Cardiac muscle cell (in vitro differentiated cells and primary cell): ENCODE results near the gene BCKDK. TPM values are rescaled to one million over a fixed set of nuclear protein-coding genes. Genes with fewer than 3 reads are reported as not detected.
"Not testable (repeated sequence)": the region's sequence is repeated elsewhere in the genome, so short reads cannot be mapped to it uniquely, and the experiment has no call there.

Source experiments
- DNase-seq, 2 donors: peaks; one replicate each; pipeline versions ENCODE4 v3.0.0 to v3.0.0-alpha.2; 2010 to 2017; ENCODE audit warnings: low read depth in 1 of 2, low spot score in 1 of 2
- H3K27ac ChIP-seq: fragments of 200-600 bp; sonication (generic); 2 replicates; pipeline ENCODE4 v1.5.1; 2016
- H3K27me3 ChIP-seq: fragments of 200-600 bp; sonication (generic); 2 replicates; pipeline ENCODE4 v1.6.0; 2016; ENCODE audit warnings: control low read depth
- H3K36me3 ChIP-seq: fragments of 200-600 bp; sonication (generic); 2 replicates; pipeline ENCODE4 v1.5.1; 2016; ENCODE audit warnings: control low read depth
- H3K4me1 ChIP-seq: fragments of 200-600 bp; sonication (generic); 2 replicates; pipeline ENCODE4 v1.8.1; 2017; ENCODE audit warnings: low read depth, mild to moderate bottlenecking, mixed run types
- H3K4me3 ChIP-seq: fragments of 200-600 bp; sonication (generic); 2 replicates; pipeline ENCODE4 v1.5.1; 2016; ENCODE audit warnings: mild to moderate bottlenecking
- H3K9me3 ChIP-seq: fragments of 200-600 bp; sonication (generic); 2 replicates; pipeline ENCODE4 v1.5.1; 2017; ENCODE audit warnings: low read depth, mild to moderate bottlenecking, control low read depth
- CTCF ChIP-seq: IDR thresholded peaks from 2 replicates; pipeline ENCODE4 v1.5.1; 2012; ENCODE audit warnings: low read depth, mild to moderate bottlenecking, low read length
- polyA plus RNA-seq: library from polyadenylated mRNA; unstranded; fragments of >200 nt; fragmentation: Nextera tagmentation; extraction: Ambion mirVana; gene quantifications from 2 replicates; pipeline ENCODE4 v1.2.1, GENCODE V29; 2016
- total RNA-seq: library from RNA; depleted of rRNA; stranded (reverse); fragments of >200 nt; gene quantifications from 2 replicates; pipeline ENCODE4 v1.2.3, GENCODE V29; 2016

The BCKDK gene
- total and polyA plus RNA-seq, 2 experiments from 2014 or later, result 109 to 147 TPM

- Histone ChIP-seq H3K4me3 (no peak overlapping the region), H3K36me3 (no peaks in the 10 kb centered on the region), H3K9me3 (no peaks in the 10 kb centered on the region), H3K4me1 (no peaks in the 10 kb centered on the region), H3K27ac (no peak overlapping the region), H3K27me3 (peaks cover 42% of the 10 kb centered on the region)
- no peak for TF ChIP-seq CTCF
- no peak for DNase-seq
Observed at GRCh38 chr16:31147574-31147973, 39.4 kb downstream of the BCKDK start.

GRCh38 chr16:31148281-31148728 lies 40.1 kb downstream of the BCKDK start:
- no peak for TF ChIP-seq CTCF
- Histone ChIP-seq H3K4me3 (no peak overlapping the region), H3K4me1 (no peaks in the 10 kb centered on the region), H3K9me3 (no peaks in the 10 kb centered on the region), H3K36me3 (no peaks in the 10 kb centered on the region), H3K27ac (no peak overlapping the region), H3K27me3 (peaks cover 42% of the 10 kb centered on the region)
- DNase-seq, result no peak

GRCh38 chr16:31148896-31149295 lies 40.7 kb downstream of the BCKDK start:
- Histone ChIP-seq H3K4me3 (no peak overlapping the region), H3K36me3 (no peaks in the 10 kb centered on the region), H3K9me3 (no peaks in the 10 kb centered on the region), H3K4me1 (no peaks in the 10 kb centered on the region), H3K27me3 (peaks cover 42% of the 10 kb centered on the region), H3K27ac (no peak overlapping the region)
- TF ChIP-seq CTCF, result no peak
- DNase-seq, result no peak

GRCh38 chr16:31149332-31149731 lies 41.1 kb downstream of the BCKDK start:
- no peak for DNase-seq
- peaks cover 42% of the 10 kb centered on the region for H3K27me3 ChIP-seq
- H3K4me3 ChIP-seq, result no peak overlapping the region
- no peaks in the 10 kb centered on the region for H3K9me3 ChIP-seq
- no peaks in the 10 kb centered on the region for H3K36me3 ChIP-seq
- no peak for TF ChIP-seq CTCF
- H3K27ac ChIP-seq, result no peak overlapping the region
- H3K4me1 ChIP-seq, result no peaks in the 10 kb centered on the region

- no peak for DNase-seq
- Histone ChIP-seq H3K9me3 (no peaks in the 10 kb centered on the region), H3K4me3 (no peak within 1 kb of the TSS), H3K27me3 (peaks cover 42% of the 10 kb centered on the region), H3K27ac (no peak within 1 kb of the TSS), H3K4me1 (no peaks in the 10 kb centered on the region), H3K36me3 (no peaks in the 10 kb centered on the region)
- no peak for TF ChIP-seq CTCF
Observed at GRCh38 chr16:31149894-31150890, 42.0 kb downstream of the BCKDK start, which contains the start of gene PRSS36. Gene PRSS36 (minus strand): TSS chr16:31150066. CDS start chr16:31150035, 31 bp downstream.

- H3K27me3 ChIP-seq, result peaks cover 38% of the 10 kb centered on the region
- not testable (repeated sequence) for H3K4me1 ChIP-seq, H3K4me3 ChIP-seq, H3K36me3 ChIP-seq, H3K27ac ChIP-seq, DNase-seq, H3K9me3 ChIP-seq
Observed at GRCh38 chr16:31150976-31151375, 42.8 kb downstream of the BCKDK start.
